Measurements from ENCODE around the gene PIH1D2.

DNA sequence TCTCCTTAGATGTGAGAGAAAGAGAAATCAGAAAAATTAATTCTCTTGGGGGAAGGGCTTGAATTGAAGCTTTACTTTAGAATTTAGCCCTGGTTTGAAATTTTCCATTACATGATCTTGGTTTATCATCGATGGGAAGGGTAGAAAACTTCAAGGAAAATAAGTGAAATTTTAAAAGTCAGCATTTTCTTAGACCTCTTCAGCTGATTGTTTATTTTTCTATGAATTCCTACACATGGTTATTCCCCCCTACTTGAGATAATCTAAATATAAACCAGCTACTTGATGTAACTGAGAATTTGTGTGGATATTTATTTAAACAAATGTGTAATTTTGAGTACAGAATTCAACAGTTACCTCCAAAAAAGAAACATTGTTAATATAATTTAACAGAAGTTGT lies 10.9 kb downstream of the PIH1D2 start:
- TF ChIP-seq, protein P1, sequence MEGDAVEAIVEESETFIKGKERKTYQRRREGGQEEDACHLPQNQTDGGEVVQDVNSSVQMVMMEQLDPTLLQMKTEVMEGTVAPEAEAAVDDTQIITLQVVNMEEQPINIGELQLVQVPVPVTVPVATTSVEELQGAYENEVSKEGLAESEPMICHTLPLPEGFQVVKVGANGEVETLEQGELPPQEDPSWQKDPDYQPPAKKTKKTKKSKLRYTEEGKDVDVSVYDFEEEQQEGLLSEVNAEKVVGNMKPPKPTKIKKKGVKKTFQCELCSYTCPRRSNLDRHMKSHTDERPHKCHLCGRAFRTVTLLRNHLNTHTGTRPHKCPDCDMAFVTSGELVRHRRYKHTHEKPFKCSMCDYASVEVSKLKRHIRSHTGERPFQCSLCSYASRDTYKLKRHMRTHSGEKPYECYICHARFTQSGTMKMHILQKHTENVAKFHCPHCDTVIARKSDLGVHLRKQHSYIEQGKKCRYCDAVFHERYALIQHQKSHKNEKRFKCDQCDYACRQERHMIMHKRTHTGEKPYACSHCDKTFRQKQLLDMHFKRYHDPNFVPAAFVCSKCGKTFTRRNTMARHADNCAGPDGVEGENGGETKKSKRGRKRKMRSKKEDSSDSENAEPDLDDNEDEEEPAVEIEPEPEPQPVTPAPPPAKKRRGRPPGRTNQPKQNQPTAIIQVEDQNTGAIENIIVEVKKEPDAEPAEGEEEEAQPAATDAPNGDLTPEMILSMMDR (IDR thresholded peaks at IDR 0.05): no peak
- no peak for TF ChIP-seq EP300 (IDR thresholded peaks at IDR 0.05)
- no peak for TF ChIP-seq POLR2AphosphoS5 (IDR thresholded peaks at IDR 0.05)
- no peak for TF ChIP-seq POLR2A (IDR thresholded peaks at IDR 0.05)

Measured in stomach (tissue), 4 donors.